Hepatocyte (in vitro differentiated cells): ENCODE results near the gene BCAS3. TPM values are rescaled to one million over a fixed set of nuclear protein-coding genes. Genes with fewer than 3 reads are reported as not detected.

ENCODE experiments used
- DNase-seq: peaks from one replicate; pipeline ENCODE4 v3.0.0-alpha.2; 2016; ENCODE audit warnings: low spot score
- H2AFZ ChIP-seq: fragments of 200-600 bp; sonication (generic); 2 replicates; pipeline ENCODE4 v1.6.0; 2016; ENCODE audit warnings: antibody characterized with exemption, mild to moderate bottlenecking
- H3K27ac ChIP-seq: fragments of 200-600 bp; sonication (generic); 2 replicates; pipeline ENCODE4 v1.5.1; 2016; ENCODE audit warnings: mild to moderate bottlenecking
- H3K27me3 ChIP-seq: fragments of 200-600 bp; sonication (generic); 2 replicates; pipeline ENCODE4 v1.6.1; 2016
- H3K36me3 ChIP-seq: fragments of 200-600 bp; sonication (generic); replicated peaks from 2 replicates; pipeline ENCODE4 v1.5.1; 2016; ENCODE audit warnings: low read depth; ENCODE audit not compliant: insufficient read depth
- H3K4me1 ChIP-seq: fragments of 200-600 bp; sonication (generic); 2 replicates; pipeline ENCODE4 v1.5.1; 2016; ENCODE audit warnings: mild to moderate bottlenecking, moderate library complexity; ENCODE audit not compliant: insufficient read depth
- H3K4me2 ChIP-seq: fragments of 200-600 bp; sonication (generic); 2 replicates; pipeline ENCODE4 v1.6.0; 2016
- H3K4me3 ChIP-seq: fragments of 200-600 bp; sonication (generic); 2 replicates; pipeline ENCODE4 v1.5.1; 2016; ENCODE audit warnings: mild to moderate bottlenecking
- H3K79me2 ChIP-seq: fragments of 200-600 bp; sonication (generic); 2 replicates; pipeline ENCODE4 v1.6.0; 2017; ENCODE audit warnings: mild to moderate bottlenecking
- H3K9me2 ChIP-seq: fragments of 200-600 bp; sonication (generic); replicated peaks from 2 replicates; pipeline ENCODE4 v1.6.0; 2017; ENCODE audit warnings: mild to moderate bottlenecking; ENCODE audit not compliant: insufficient read depth
- H3K9me3 ChIP-seq: fragments of 200-600 bp; sonication (generic); 2 replicates; pipeline ENCODE4 v1.5.1; 2016; ENCODE audit warnings: low read depth, mild to moderate bottlenecking
- H4K20me1 ChIP-seq: fragments of 200-600 bp; sonication (generic); 2 replicates; pipeline ENCODE4 v1.6.0; 2016; ENCODE audit warnings: mild to moderate bottlenecking; ENCODE audit not compliant: insufficient read depth, poor library complexity, severe bottlenecking
- EZH2 ChIP-seq: fragments of 200-600 bp; sonication (generic); IDR thresholded peaks from 2 replicates; pipeline ENCODE4 v1.6.1; 2016; ENCODE audit warnings: antibody characterized with exemption, mild to moderate bottlenecking, borderline replicate concordance
- EZH2phosphoT487 ChIP-seq: fragments of 200-600 bp; sonication (generic); IDR thresholded peaks from one replicate; pipeline ENCODE4 v1.6.1; 2018; ENCODE audit warnings: antibody characterized with exemption, mild to moderate bottlenecking, low read depth, moderate library complexity; ENCODE audit not compliant: unreplicated experiment, severe bottlenecking
- WGBS: methylation state at CpG from one replicate; pipeline ENCODE4 v1.1.6; 2016; ENCODE audit warnings: low lambda C conversion rate; ENCODE audit errors: missing lambda C conversion rate; 5-methylcytosine and 5-hydroxymethylcytosine counted together
- polyA plus RNA-seq: library from polyadenylated mRNA; unstranded; fragments of >200 nt; fragmentation: Nextera tagmentation; extraction: Ambion mirVana; gene quantifications from 2 replicates; pipeline ENCODE4 v1.2.1, GENCODE V29; 2016
- total RNA-seq: library from RNA; depleted of rRNA; stranded (reverse); fragments of >200 nt; gene quantifications from 2 replicates; pipeline ENCODE4 v1.2.3, GENCODE V29; 2014
- TF ChIP-seq, protein P1 (sequence below): fragments of 200-600 bp; sonication (generic); IDR thresholded peaks from 2 replicates; pipeline ENCODE4 v1.5.1; 2016; ENCODE audit warnings: antibody characterized with exemption, mild to moderate bottlenecking; ENCODE audit not compliant: poor library complexity

Gene BCAS3
- total and polyA plus RNA-seq, 2 experiments from 2014 or later, result 16.5 to 58.8 TPM

- H3K4me2 ChIP-seq, result no peak overlapping the region
- H2AFZ ChIP-seq, result no peak overlapping the region
- DNase-seq, result no peak
- no peaks in the 10 kb centered on the region for H4K20me1 ChIP-seq
- TF ChIP-seq EZH2 (no peak), EZH2phosphoT487 (no peak)
- TF ChIP-seq, protein P1, sequence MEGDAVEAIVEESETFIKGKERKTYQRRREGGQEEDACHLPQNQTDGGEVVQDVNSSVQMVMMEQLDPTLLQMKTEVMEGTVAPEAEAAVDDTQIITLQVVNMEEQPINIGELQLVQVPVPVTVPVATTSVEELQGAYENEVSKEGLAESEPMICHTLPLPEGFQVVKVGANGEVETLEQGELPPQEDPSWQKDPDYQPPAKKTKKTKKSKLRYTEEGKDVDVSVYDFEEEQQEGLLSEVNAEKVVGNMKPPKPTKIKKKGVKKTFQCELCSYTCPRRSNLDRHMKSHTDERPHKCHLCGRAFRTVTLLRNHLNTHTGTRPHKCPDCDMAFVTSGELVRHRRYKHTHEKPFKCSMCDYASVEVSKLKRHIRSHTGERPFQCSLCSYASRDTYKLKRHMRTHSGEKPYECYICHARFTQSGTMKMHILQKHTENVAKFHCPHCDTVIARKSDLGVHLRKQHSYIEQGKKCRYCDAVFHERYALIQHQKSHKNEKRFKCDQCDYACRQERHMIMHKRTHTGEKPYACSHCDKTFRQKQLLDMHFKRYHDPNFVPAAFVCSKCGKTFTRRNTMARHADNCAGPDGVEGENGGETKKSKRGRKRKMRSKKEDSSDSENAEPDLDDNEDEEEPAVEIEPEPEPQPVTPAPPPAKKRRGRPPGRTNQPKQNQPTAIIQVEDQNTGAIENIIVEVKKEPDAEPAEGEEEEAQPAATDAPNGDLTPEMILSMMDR, result no peak
- H3K9me2 ChIP-seq, result no peaks in the 10 kb centered on the region
- no peaks in the 10 kb centered on the region for H3K36me3 ChIP-seq
- H3K79me2 ChIP-seq, result peaks cover 4% of the 10 kb centered on the region
- no peaks in the 10 kb centered on the region for H3K9me3 ChIP-seq
- H3K4me3 ChIP-seq, result no peak overlapping the region
- WGBS, result 100% methylated on average over 3 of the region's 3 CpGs
- H3K27ac ChIP-seq, result no peak overlapping the region
- H3K27me3 ChIP-seq, result no peaks in the 10 kb centered on the region
- peaks cover 18% of the 10 kb centered on the region for H3K4me1 ChIP-seq
Observed at GRCh38 chr17:61164517-61164916, 486.9 kb downstream of the BCAS3 start.

DNA sequence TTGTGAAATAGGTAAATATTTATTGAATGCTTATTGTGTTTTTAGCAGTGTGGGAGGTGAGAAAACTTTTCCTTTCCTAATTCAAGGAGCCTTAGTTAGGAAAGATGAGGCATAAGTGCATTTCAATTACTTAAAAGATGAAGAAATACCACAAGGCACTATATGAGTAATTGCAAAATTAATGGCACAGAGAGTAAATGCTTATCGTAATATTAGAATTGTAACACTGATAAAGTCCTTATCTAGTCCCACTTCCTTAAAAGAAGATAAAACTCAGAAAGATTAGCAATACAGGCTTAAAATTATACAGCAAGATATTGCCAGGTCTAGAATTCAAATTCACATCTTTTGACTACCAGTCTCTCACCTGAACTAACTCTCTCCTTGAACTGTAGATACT is 489.4 kb downstream of the BCAS3 start:
- Histone ChIP-seq H2AFZ (no peak overlapping the region), H3K9me2 (no peaks in the 10 kb centered on the region), H3K9me3 (no peaks in the 10 kb centered on the region), H3K36me3 (no peaks in the 10 kb centered on the region), H3K27ac (no peak overlapping the region), H4K20me1 (no peaks in the 10 kb centered on the region), H3K4me2 (no peak overlapping the region), H3K79me2 (no peaks in the 10 kb centered on the region), H3K4me1 (peaks cover under 1% of the 10 kb centered on the region), H3K27me3 (no peaks in the 10 kb centered on the region), H3K4me3 (no peak overlapping the region)
- TF ChIP-seq EZH2phosphoT487 (no peak), EZH2 (no peak)
- TF ChIP-seq, protein P1, result no peak
- 86% methylated on average over 1 of the region's 1 CpG for WGBS
- no peak for DNase-seq

GRCh38 chr17:61168506-61168905 is 490.9 kb downstream of the BCAS3 start:
- Histone ChIP-seq H3K4me1 (no peaks in the 10 kb centered on the region), H3K4me2 (no peak overlapping the region), H3K27ac (no peak overlapping the region), H3K79me2 (no peaks in the 10 kb centered on the region), H3K27me3 (no peaks in the 10 kb centered on the region), H3K9me3 (no peaks in the 10 kb centered on the region), H3K4me3 (no peak overlapping the region), H3K36me3 (no peaks in the 10 kb centered on the region), H2AFZ (no peak overlapping the region), H4K20me1 (no peaks in the 10 kb centered on the region), H3K9me2 (no peaks in the 10 kb centered on the region)
- DNase-seq, result no peak
- TF ChIP-seq, protein P1, result no peak
- TF ChIP-seq EZH2phosphoT487, result no peak
- no peak for TF ChIP-seq EZH2
- WGBS, result 74% methylated on average over 2 of the region's 2 CpGs

- 74% methylated on average over 1 of the region's 1 CpG for WGBS
- TF ChIP-seq EZH2 (no peak), EZH2phosphoT487 (no peak)
- TF ChIP-seq, protein P1, result no peak
- DNase-seq, result no peak
- Histone ChIP-seq H3K4me2 (no peak overlapping the region), H3K36me3 (no peaks in the 10 kb centered on the region), H3K4me1 (no peaks in the 10 kb centered on the region), H3K4me3 (no peak overlapping the region), H3K79me2 (no peaks in the 10 kb centered on the region), H3K9me3 (no peaks in the 10 kb centered on the region), H3K27ac (no peak overlapping the region), H4K20me1 (no peaks in the 10 kb centered on the region), H3K9me2 (no peaks in the 10 kb centered on the region), H2AFZ (no peak overlapping the region), H3K27me3 (no peaks in the 10 kb centered on the region)
Observed at GRCh38 chr17:61174310-61174709, 496.7 kb downstream of the BCAS3 start.
